GM18505 (cell line): Measurements from ENCODE around the gene PPP2R3A.

Experiments used
- ATAC-seq: cut with Tn5 transposase; IDR thresholded peaks from one replicate; pipeline ENCODE4 v1.9.1; 2021; ENCODE audit not compliant: unreplicated experiment
- POLR2A ChIP-seq: IDR thresholded peaks from 4 replicates; pipeline ENCODE4 v1.6.1; 2011; ENCODE audit warnings: borderline replicate concordance; ENCODE audit not compliant: insufficient read depth, insufficient read length; ENCODE audit errors: extremely low read depth

The PPP2R3A gene

GRCh38 chr3:135944831-135945230 lies 20.7 kb upstream of the PPP2R3A start:
- no peak for TF ChIP-seq POLR2A
- ATAC-seq: no peak

GRCh38 chr3:135950941-135951340 lies 14.6 kb upstream of the PPP2R3A start:
- TF ChIP-seq POLR2A: no peak
- no peak for ATAC-seq

GRCh38 chr3:135964160-135964955 lies 1.2 kb upstream of the PPP2R3A start:
- no peak for TF ChIP-seq POLR2A
- no peak for ATAC-seq

- ATAC-seq: no peak
- no peak for TF ChIP-seq POLR2A
These were observed 411 bp upstream of the PPP2R3A start for GRCh38 chr3:135965129-135965505.

- no peak for ATAC-seq
- no peak for TF ChIP-seq POLR2A
These were observed 888 bp downstream of the PPP2R3A start for GRCh38 chr3:135966271-135966961.

- no peak for TF ChIP-seq POLR2A
- ATAC-seq: no peak
These were observed 1.4 kb downstream of the PPP2R3A start for GRCh38 chr3:135966962-135967274.

GRCh38 chr3:135967867-135968266 lies 2.3 kb downstream of the PPP2R3A start:
- no peak for TF ChIP-seq POLR2A
- ATAC-seq: no peak

- no peak for ATAC-seq
- no peak for TF ChIP-seq POLR2A
These were observed 5.1 kb downstream of the PPP2R3A start for GRCh38 chr3:135970506-135971116.

- no peak for ATAC-seq
- no peak for TF ChIP-seq POLR2A
These were observed 8.3 kb downstream of the PPP2R3A start for GRCh38 chr3:135973841-135974240.

- ATAC-seq: no peak
- TF ChIP-seq POLR2A: no peak
These were observed 9.5 kb downstream of the PPP2R3A start for GRCh38 chr3:135975053-135975452.

GRCh38 chr3:135975536-135975935 lies 10.0 kb downstream of the PPP2R3A start:
- ATAC-seq: no peak
- TF ChIP-seq POLR2A: no peak

- ATAC-seq: no peak
- TF ChIP-seq POLR2A: no peak
These were observed 14.8 kb downstream of the PPP2R3A start for GRCh38 chr3:135980343-135980742.

- no peak for TF ChIP-seq POLR2A
- ATAC-seq: no peak
These were observed 16.3 kb downstream of the PPP2R3A start for GRCh38 chr3:135981701-135982403.
